Measurements from ENCODE around the gene NOS3. TPM values are rescaled to one million over a fixed set of nuclear protein-coding genes. Genes with fewer than 3 reads are reported as not detected.

The NOS3 gene
- total and polyA plus RNA-seq, 9 of the 15 experiments (the other 6 are each of a cell fraction or from before 2014, with no cell fraction given), result 1.1 to 121 (median 23.6) TPM

DNA sequence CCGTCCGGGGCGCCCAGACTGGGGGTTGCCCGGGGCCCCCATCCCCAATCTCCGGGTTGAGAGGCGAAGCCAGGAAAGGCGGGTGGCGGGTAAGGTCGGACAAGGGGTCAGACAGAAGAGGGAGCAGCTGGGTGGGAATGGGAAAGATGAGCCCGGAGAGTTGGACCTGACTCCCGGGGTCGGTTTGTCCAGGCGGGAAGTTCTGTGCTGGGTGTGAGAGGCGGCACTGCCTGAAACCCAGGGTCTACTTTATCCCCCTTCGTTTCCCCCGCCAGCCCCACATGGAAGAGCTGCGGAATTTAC lies 69.2 kb downstream of the NOS3 start (continued):
- TF ChIP-seq SP1 (CRISPR knock-in tag; IDR thresholded peaks at IDR 0.05), result no peak; the same call in 1 of the 2 replicates
- TF ChIP-seq, protein P1, sequence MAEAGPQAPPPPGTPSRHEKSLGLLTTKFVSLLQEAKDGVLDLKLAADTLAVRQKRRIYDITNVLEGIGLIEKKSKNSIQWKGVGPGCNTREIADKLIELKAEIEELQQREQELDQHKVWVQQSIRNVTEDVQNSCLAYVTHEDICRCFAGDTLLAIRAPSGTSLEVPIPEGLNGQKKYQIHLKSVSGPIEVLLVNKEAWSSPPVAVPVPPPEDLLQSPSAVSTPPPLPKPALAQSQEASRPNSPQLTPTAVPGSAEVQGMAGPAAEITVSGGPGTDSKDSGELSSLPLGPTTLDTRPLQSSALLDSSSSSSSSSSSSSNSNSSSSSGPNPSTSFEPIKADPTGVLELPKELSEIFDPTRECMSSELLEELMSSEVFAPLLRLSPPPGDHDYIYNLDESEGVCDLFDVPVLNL (CRISPR knock-in tag; IDR thresholded peaks at IDR 0.05; ENCODE audit: low read depth), result no peak

DNA sequence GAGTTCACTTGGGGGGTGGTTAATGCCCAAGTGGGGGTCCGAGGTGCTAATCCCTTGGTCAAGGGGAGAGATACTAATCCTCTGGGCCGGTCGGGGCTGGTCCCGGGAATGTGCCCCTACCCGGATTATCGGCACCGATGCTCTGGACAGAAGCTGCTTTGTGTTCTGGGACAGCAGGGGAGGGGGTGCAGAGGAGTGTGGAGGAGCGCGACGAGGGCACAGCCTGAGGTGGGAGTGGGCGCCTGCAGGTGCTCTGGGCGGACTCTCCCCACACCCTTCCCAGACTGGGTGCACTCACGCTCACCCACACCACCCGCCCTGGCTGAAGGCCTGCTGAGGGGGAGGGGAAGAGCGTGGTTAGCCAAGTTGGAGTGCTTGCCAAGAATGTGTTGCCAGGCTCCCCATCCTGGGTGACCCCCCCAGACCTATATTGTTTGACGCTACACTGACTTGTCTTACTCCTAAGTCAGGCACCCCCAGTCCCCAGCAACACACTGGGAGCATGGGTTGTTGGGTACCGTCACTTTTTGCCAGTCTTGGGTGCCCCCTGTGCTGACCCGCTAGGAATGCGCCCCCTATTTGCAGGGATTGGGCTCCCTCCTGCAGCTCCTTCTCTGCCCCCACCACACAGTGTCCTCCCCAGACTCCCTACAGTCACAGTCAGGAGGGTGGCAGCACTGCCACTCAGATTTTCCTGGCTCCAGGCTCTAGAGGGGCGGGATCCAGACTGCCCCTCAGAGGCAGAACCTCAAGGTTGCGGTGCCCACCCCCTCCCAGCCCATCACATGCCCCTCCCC lies 69.8 kb downstream of the NOS3 start:
- Histone ChIP-seq H4K20me1 (replicated peaks; ENCODE audit: control insufficient read depth, insufficient read depth, low read length) (peaks cover 10% of the 10 kb centered on the region), H2AFZ (ENCODE audit: low read depth, low read length) (no peak overlapping the region), H3K9me3 (replicated peaks; ENCODE audit: control insufficient read depth, insufficient read depth, low read depth, low read length) (no peaks in the 10 kb centered on the region), H3K27ac (ENCODE audit: extremely low read depth, low read depth, low read length) (peak overlapping the region; percentile 90), H3K4me3 (peak overlapping the region; percentile 84), H3K79me2 (ENCODE audit: control insufficient read depth, insufficient read depth, low read length) (peaks cover 66% of the 10 kb centered on the region), H3K9me1 (ENCODE audit: control insufficient read depth, insufficient read depth, low read length) (no peaks in the 10 kb centered on the region), H3K4me1 (replicated peaks in 1 of 2; ENCODE audit: control insufficient read depth in 2 of 2, insufficient read depth in 2 of 2, low read length in 2 of 2) (peaks cover 57 to 85% of the 10 kb centered on the region in 2 experiments), H3K36me3 (ENCODE audit: control insufficient read depth, insufficient read depth, low read length) (peaks cover 33% of the 10 kb centered on the region), H3K9ac (ENCODE audit: insufficient read depth in 1 of 2, low read depth in 2 of 2, low read length in 2 of 2) (peak overlapping the region; percentile 85 to 91), H3K27me3 (ENCODE audit: control insufficient read depth in 2 of 2, insufficient read depth in 2 of 2, low read length in 2 of 2) (no peaks in the 10 kb centered on the region), H3K4me2 (ENCODE audit: insufficient read depth, low read length) (peak overlapping the region; percentile 94)
- FAIRE-seq, result no peak
- TSS peak; percentile 62 for BruUV-seq (replicated peaks)
- intact Hi-C loops (cut with micrococcal nuclease), result loop anchor here (1.0 to 2.0 kb wide), 2 partner anchors 20 to 48 kb away; partner anchors contain the start of gene FASTK
- POLR2A ChIA-PET, result interaction anchor here (0.6 to 2.4 kb wide), 8 partner anchors 13 to 572 kb away, joined by 3 to 9 read pairs (median 3); partner anchors contain the start of genes ABCF2 and FASTK
- ATAC-seq, result no peak
- CTCF ChIA-PET (ENCODE audit: low intra/inter-chr PET ratio), result interaction anchor here (0.6 to 1.7 kb wide), 6 partner anchors 32 to 681 kb away, joined by 3 to 8 read pairs (median 5); partner anchors contain the start of gene ABCB8
- DNase-seq (ENCODE audit: extremely low read depth in 1 of 4, low spot score in 3 of 4), result peak in 2 of 4 experiments; percentile 40 to 66
- in situ Hi-C loops (cut with MboI), result no loop called here
- WGBS (ENCODE audit: insufficient coverage, low coverage, missing lambda C conversion rate), result 6% methylated on average over 20 of the region's 21 CpGs
- TF ChIP-seq HNRNPL (IDR thresholded peaks at IDR 0.05; ENCODE audit: low read depth, low read length), result peak; percentile 61
- TF ChIP-seq ZBTB8A (IDR thresholded peaks at IDR 0.05; ENCODE audit: partially characterized antibody), result no peak
- TF ChIP-seq, protein P2, sequence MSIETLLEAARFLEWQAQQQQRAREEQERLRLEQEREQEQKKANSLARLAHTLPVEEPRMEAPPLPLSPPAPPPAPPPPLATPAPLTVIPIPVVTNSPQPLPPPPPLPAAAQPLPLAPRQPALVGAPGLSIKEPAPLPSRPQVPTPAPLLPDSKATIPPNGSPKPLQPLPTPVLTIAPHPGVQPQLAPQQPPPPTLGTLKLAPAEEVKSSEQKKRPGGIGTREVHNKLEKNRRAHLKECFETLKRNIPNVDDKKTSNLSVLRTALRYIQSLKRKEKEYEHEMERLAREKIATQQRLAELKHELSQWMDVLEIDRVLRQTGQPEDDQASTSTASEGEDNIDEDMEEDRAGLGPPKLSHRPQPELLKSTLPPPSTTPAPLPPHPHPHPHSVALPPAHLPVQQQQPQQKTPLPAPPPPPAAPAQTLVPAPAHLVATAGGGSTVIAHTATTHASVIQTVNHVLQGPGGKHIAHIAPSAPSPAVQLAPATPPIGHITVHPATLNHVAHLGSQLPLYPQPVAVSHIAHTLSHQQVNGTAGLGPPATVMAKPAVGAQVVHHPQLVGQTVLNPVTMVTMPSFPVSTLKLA (conservative IDR thresholded peaks at IDR 0.05), result no peak
- no peak for TF ChIP-seq KAT7 (CRISPR knock-in tag; IDR thresholded peaks at IDR 0.05; ENCODE audit: borderline replicate concordance)
- TF ChIP-seq RBBP5 (IDR thresholded peaks at IDR 0.05; ENCODE audit: borderline replicate concordance, insufficient read depth, low read length, poor library complexity, severe bottlenecking), result peak; percentile 49
- TF ChIP-seq, protein P3, sequence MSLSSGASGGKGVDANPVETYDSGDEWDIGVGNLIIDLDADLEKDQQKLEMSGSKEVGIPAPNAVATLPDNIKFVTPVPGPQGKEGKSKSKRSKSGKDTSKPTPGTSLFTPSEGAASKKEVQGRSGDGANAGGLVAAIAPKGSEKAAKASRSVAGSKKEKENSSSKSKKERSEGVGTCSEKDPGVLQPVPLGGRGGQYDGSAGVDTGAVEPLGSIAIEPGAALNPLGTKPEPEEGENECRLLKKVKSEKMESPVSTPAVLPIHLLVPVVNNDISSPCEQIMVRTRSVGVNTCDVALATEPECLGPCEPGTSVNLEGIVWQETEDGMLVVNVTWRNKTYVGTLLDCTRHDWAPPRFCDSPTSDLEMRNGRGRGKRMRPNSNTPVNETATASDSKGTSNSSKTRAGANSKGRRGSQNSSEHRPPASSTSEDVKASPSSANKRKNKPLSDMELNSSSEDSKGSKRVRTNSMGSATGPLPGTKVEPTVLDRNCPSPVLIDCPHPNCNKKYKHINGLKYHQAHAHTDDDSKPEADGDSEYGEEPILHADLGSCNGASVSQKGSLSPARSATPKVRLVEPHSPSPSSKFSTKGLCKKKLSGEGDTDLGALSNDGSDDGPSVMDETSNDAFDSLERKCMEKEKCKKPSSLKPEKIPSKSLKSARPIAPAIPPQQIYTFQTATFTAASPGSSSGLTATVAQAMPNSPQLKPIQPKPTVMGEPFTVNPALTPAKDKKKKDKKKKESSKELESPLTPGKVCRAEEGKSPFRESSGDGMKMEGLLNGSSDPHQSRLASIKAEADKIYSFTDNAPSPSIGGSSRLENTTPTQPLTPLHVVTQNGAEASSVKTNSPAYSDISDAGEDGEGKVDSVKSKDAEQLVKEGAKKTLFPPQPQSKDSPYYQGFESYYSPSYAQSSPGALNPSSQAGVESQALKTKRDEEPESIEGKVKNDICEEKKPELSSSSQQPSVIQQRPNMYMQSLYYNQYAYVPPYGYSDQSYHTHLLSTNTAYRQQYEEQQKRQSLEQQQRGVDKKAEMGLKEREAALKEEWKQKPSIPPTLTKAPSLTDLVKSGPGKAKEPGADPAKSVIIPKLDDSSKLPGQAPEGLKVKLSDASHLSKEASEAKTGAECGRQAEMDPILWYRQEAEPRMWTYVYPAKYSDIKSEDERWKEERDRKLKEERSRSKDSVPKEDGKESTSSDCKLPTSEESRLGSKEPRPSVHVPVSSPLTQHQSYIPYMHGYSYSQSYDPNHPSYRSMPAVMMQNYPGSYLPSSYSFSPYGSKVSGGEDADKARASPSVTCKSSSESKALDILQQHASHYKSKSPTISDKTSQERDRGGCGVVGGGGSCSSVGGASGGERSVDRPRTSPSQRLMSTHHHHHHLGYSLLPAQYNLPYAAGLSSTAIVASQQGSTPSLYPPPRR (CRISPR knock-in tag; IDR thresholded peaks at IDR 0.05; ENCODE audit: borderline replicate concordance), result no peak
- TF ChIP-seq SPI1 (IDR thresholded peaks at IDR 0.05; ENCODE audit: borderline replicate concordance, low read depth, low read length), result 0 out of 2 replicates have a peak, but pooled peaks have one; percentile 16
- no peak for TF ChIP-seq JUND (IDR thresholded peaks at IDR 0.05; ENCODE audit: borderline replicate concordance, low read depth, low read length)
- TF ChIP-seq JUND (tag; IDR thresholded peaks at IDR 0.05; ENCODE audit: borderline replicate concordance, low read depth, low read length), result no peak

Measured in K562 (cell line).